H1 (cell line): ENCODE data around the gene GABRQ. TPM values are rescaled to one million over a fixed set of nuclear protein-coding genes. Genes with fewer than 3 reads are reported as not detected.

ENCODE experiments used
- CTCF ChIA-PET: fragments of 300-600 bp; sonication (Branson Sonifier 250); formaldehyde crosslinking; loops from one replicate; lab custom pipeline; 2021; ENCODE audit not compliant: partially characterized antibody; lab: Charles Lee
- POLR2A ChIA-PET: fragments of 300-600 bp; sonication (Branson Sonifier 250); formaldehyde crosslinking; loops from one replicate; lab custom pipeline; 2021; ENCODE audit warnings: inconsistent platforms; ENCODE audit not compliant: partially characterized antibody; lab: Charles Lee
- DNase-seq, 2 experiments: peaks; one replicate each; pipeline versions ENCODE4 v3.0.0 to v3.0.0-alpha.2; 2010 to 2022; ENCODE audit warnings: low spot score in 2 of 2, low read depth in 1 of 2, mixed read lengths in 1 of 2
- FAIRE-seq: peaks from 2 replicates; lab custom pipeline; 2011; peaks lifted over from hg19 to GRCh38; lab: Jason Lieb, UNC
- H2AFZ ChIP-seq: 2 replicates; pipeline ENCODE4 v1.8.1; 2012; ENCODE audit warnings: low read length, inconsistent platforms
- H2AK5ac ChIP-seq: 2 replicates; pipeline ENCODE4 v1.6.1; 2013; ENCODE audit warnings: low read depth, low read length
- H2BK120ac ChIP-seq: replicated peaks from 2 replicates; pipeline ENCODE3; 2013; ENCODE audit warnings: low read depth, low read length, inconsistent platforms
- H2BK12ac ChIP-seq: 2 replicates; pipeline ENCODE4 v1.6.1; 2013; ENCODE audit warnings: low read depth, low read length
- H2BK15ac ChIP-seq: 2 replicates; pipeline ENCODE4 v1.6.1; 2013; ENCODE audit warnings: low read length
- H2BK20ac ChIP-seq: 2 replicates; pipeline ENCODE4 v1.6.1; 2013; ENCODE audit warnings: low read length
- H2BK5ac ChIP-seq: 2 replicates; pipeline ENCODE4 v1.6.1; 2013; ENCODE audit warnings: low read depth, low read length
- H3K14ac ChIP-seq: 2 replicates; pipeline ENCODE4 v1.6.1; 2013; ENCODE audit warnings: inconsistent platforms; ENCODE audit not compliant: insufficient read length
- H3K18ac ChIP-seq: 2 replicates; pipeline ENCODE4 v1.6.1; 2013; ENCODE audit warnings: low read length; ENCODE audit errors: extremely low read depth
- H3K23ac ChIP-seq: 2 replicates; pipeline ENCODE4 v1.6.1; 2013; ENCODE audit warnings: inconsistent platforms; ENCODE audit not compliant: insufficient read length
- H3K23me2 ChIP-seq: 2 replicates; pipeline ENCODE4 v1.6.1; 2013; ENCODE audit warnings: low read depth, low read length
- H3K27ac ChIP-seq: 2 replicates; pipeline ENCODE4 v1.6.1; 2011; ENCODE audit warnings: low read depth, low read length, inconsistent platforms
- H3K27me3 ChIP-seq, 4 experiments: replicated peaks in 1 of 4; 1 replicate in 1 of 4; 2 replicates in 3 of 4; pipeline versions ENCODE4 v1.6.1 to v1.8.1; 2011 to 2013; ENCODE audit warnings: low read length in 3 of 4, mild to moderate bottlenecking in 3 of 4, inconsistent platforms in 2 of 4, mixed read lengths in 2 of 4, moderate library complexity in 1 of 4; ENCODE audit not compliant: control insufficient read depth in 3 of 4, insufficient read depth in 3 of 4; ENCODE audit errors: extremely low read depth in 1 of 4
- H3K36me3 ChIP-seq, 4 experiments: 2 replicates each; pipeline versions ENCODE4 v1.6.1 to v1.8.1; 2011 to 2013; ENCODE audit warnings: mild to moderate bottlenecking in 4 of 4, low read length in 3 of 4, moderate library complexity in 2 of 4, control low read depth in 1 of 4, inconsistent platforms in 1 of 4; ENCODE audit not compliant: insufficient read depth in 4 of 4, control insufficient read depth in 2 of 4
- H3K4ac ChIP-seq: replicated peaks from 2 replicates; pipeline ENCODE3; 2013; ENCODE audit warnings: low read length, low read depth, mixed read lengths, inconsistent platforms; ENCODE audit not compliant: insufficient read length
- H3K4me1 ChIP-seq, 4 experiments: replicated peaks in 1 of 4; 1 replicate in 1 of 4; 2 replicates in 3 of 4; pipeline versions ENCODE4 v1.6.1 to v1.8.1; 2011 to 2013; ENCODE audit warnings: low read length in 3 of 4, inconsistent platforms in 2 of 4, mixed read lengths in 1 of 4; ENCODE audit not compliant: insufficient read depth in 4 of 4, control insufficient read depth in 3 of 4
- H3K4me2 ChIP-seq, 2 experiments: 2 replicates each; pipeline versions ENCODE4 v1.6.1 to v1.8.1; 2011 to 2013; ENCODE audit warnings: low read depth in 2 of 2, low read length in 2 of 2, control low read depth in 1 of 2, inconsistent platforms in 1 of 2, mild to moderate bottlenecking in 1 of 2; ENCODE audit not compliant: insufficient read depth in 1 of 2
- H3K4me3 ChIP-seq, 4 experiments: fragments of 200-600, 300-600 bp in 1 of 4; sonication (generic), shearing (Covaris generic), sonication (Bioruptor Twin) in 1 of 4; 2 replicates each; pipeline versions ENCODE4 v1.5.1 to v1.8.1; 2011 to 2016; ENCODE audit warnings: low read length in 4 of 4, low read depth in 3 of 4, control low read depth in 2 of 4, inconsistent platforms in 2 of 4, mild to moderate bottlenecking in 2 of 4, mixed read lengths in 1 of 4, moderate library complexity in 1 of 4; ENCODE audit not compliant: insufficient read depth in 2 of 4; ENCODE audit errors: extremely low read depth in 1 of 4
- H3K56ac ChIP-seq: replicated peaks from 2 replicates; pipeline ENCODE3; 2013; ENCODE audit warnings: low read depth, mild to moderate bottlenecking, mixed read lengths, low read length, inconsistent platforms; ENCODE audit not compliant: insufficient read length
- H3K79me1 ChIP-seq: 2 replicates; pipeline ENCODE4 v1.6.1; 2013; ENCODE audit warnings: low read depth, low read length, control low read depth
- H3K79me2 ChIP-seq, 2 experiments: 2 replicates each; pipeline versions ENCODE4 v1.6.1 to v1.8.1; 2012 to 2013; ENCODE audit warnings: low read length in 2 of 2, mild to moderate bottlenecking in 2 of 2, inconsistent platforms in 1 of 2; ENCODE audit not compliant: insufficient read depth in 2 of 2, control insufficient read depth in 1 of 2
- H3K9ac ChIP-seq, 4 experiments: replicated peaks in 1 of 4; 1 replicate in 1 of 4; 2 replicates in 3 of 4; pipeline versions ENCODE4 v1.6.1 to v1.8.1; 2011 to 2013; ENCODE audit warnings: low read depth in 3 of 4, low read length in 3 of 4, control low read depth in 2 of 4, mild to moderate bottlenecking in 2 of 4, moderate library complexity in 2 of 4, inconsistent platforms in 1 of 4; ENCODE audit errors: extremely low read depth in 1 of 4
- H3K9me3 ChIP-seq, 2 experiments: 2 replicates each; pipeline versions ENCODE4 v1.6.1 to v1.8.1; 2012 to 2013; ENCODE audit warnings: mild to moderate bottlenecking in 2 of 2, moderate library complexity in 2 of 2, control low read depth in 1 of 2, inconsistent platforms in 1 of 2, low read depth in 1 of 2, low read length in 1 of 2, mixed read lengths in 1 of 2; ENCODE audit not compliant: insufficient read depth in 2 of 2
- H4K20me1 ChIP-seq, 2 experiments: replicated peaks in 1 of 2; 2 replicates each; pipeline versions ENCODE3 to v1.8.1; 2011 to 2013; ENCODE audit warnings: inconsistent platforms in 2 of 2, low read length in 2 of 2, mild to moderate bottlenecking in 1 of 2; ENCODE audit not compliant: insufficient read depth in 2 of 2, control insufficient read depth in 1 of 2
- H4K5ac ChIP-seq: 2 replicates; pipeline ENCODE4 v1.6.1; 2013; ENCODE audit warnings: low read length, low read depth, mixed read lengths, inconsistent platforms; ENCODE audit not compliant: insufficient read length
- H4K8ac ChIP-seq: 2 replicates; pipeline ENCODE4 v1.8.0; 2013; ENCODE audit warnings: mild to moderate bottlenecking, moderate library complexity, low read length, inconsistent platforms; ENCODE audit not compliant: insufficient read depth; ENCODE audit errors: extremely low read depth
- H4K91ac ChIP-seq: replicated peaks from 2 replicates; pipeline ENCODE3; 2013; ENCODE audit warnings: low read length, mixed read lengths, inconsistent platforms; ENCODE audit not compliant: insufficient read length
- ASH2L ChIP-seq: fragments of 200-600, 300-600 bp; sonication (generic); IDR thresholded peaks from one replicate; pipeline ENCODE4 v1.7.1; 2017; ENCODE audit warnings: low read length
- ATF2 ChIP-seq: IDR thresholded peaks from 2 replicates; pipeline ENCODE4 v1.6.1; 2012; ENCODE audit warnings: low read length, inconsistent platforms
- CHD2 ChIP-seq: IDR thresholded peaks from 2 replicates; pipeline ENCODE4 v1.6.1; 2012; ENCODE audit warnings: low read length, improper control_type of control experiment
- NANOG ChIP-seq: IDR thresholded peaks from 2 replicates; pipeline ENCODE4 v1.6.1; 2011; ENCODE audit warnings: low read length, low read depth, mild to moderate bottlenecking, inconsistent platforms; ENCODE audit not compliant: insufficient read depth, poor library complexity, severe bottlenecking
- POLR2A ChIP-seq, 2 experiments: IDR thresholded peaks; 1 replicate in 1 of 2; 2 replicates in 1 of 2; pipeline ENCODE4 v1.6.1; 2011; ENCODE audit warnings: low read depth in 2 of 2, low read length in 2 of 2, mild to moderate bottlenecking in 2 of 2; ENCODE audit errors: control extremely low read depth in 1 of 2
- POU5F1 ChIP-seq: IDR thresholded peaks from 2 replicates; pipeline ENCODE4 v1.6.1; 2011; ENCODE audit warnings: low read depth, mild to moderate bottlenecking, low read length, moderate library complexity
- RAD21 ChIP-seq, 2 experiments: IDR thresholded peaks in 1 of 2; conservative IDR thresholded peaks in 1 of 2; 2 replicates each; pipeline ENCODE4 v1.6.1; 2011; ENCODE audit warnings: low read depth in 2 of 2, low read length in 2 of 2, improper control_type of control experiment in 1 of 2, inconsistent platforms in 1 of 2, mild to moderate bottlenecking in 1 of 2, moderate library complexity in 1 of 2
- SP1 ChIP-seq: IDR thresholded peaks from 2 replicates; pipeline ENCODE4 v1.6.1; 2011; ENCODE audit warnings: low read depth, low read length
- TCF12 ChIP-seq: IDR thresholded peaks from 2 replicates; pipeline ENCODE4 v1.6.1; 2011; ENCODE audit warnings: low read depth, mild to moderate bottlenecking, low read length
- ZNF274 ChIP-seq: IDR thresholded peaks from 2 replicates; pipeline ENCODE4 v1.7.0; 2012; ENCODE audit warnings: low read length, borderline replicate concordance; ENCODE audit errors: extremely low read depth
- WGBS, 2 experiments: shearing (Covaris generic) in 1 of 2; methylation state at CpG; one replicate each; pipeline versions ENCODE4 v1.1.6 to v1.1.7; 2013 to 2015; ENCODE audit warnings: low lambda C conversion rate in 2 of 2, mixed read lengths in 2 of 2, inconsistent platforms in 1 of 2, low coverage in 1 of 2, missing lambda C conversion rate in 1 of 2; ENCODE audit not compliant: insufficient replicate concordance in 2 of 2, insufficient coverage in 1 of 2, insufficient read length in 1 of 2; ENCODE audit errors: extremely low coverage in 1 of 2, missing lambda C conversion rate in 1 of 2; 5-methylcytosine and 5-hydroxymethylcytosine counted together
- polyA plus RNA-seq, 7 experiments: library from polyadenylated mRNA; depleted of rRNA in 3 of 7; stranded (reverse) in 5 of 7; unstranded in 2 of 7; fragments of >200 nt in 5 of 7; fragments of 200-250 nt in 2 of 7; gene quantifications; 1 replicate in 5 of 7; 2 replicates in 1 of 7; 4 replicates in 1 of 7; pipeline versions ENCODE4 v1.2.1 to v1.2.3, GENCODE V29; 2011 to 2013; ENCODE audit warnings: missing spikeins in 2 of 7, mixed read lengths in 2 of 7
- total RNA-seq: library from RNA; stranded (reverse); fragmentation: NEBNext Ultra II Directional; extraction: Animal tissue kit (Norgen Biotek cat#: 25700); gene quantifications from 2 replicates; pipeline ENCODE4 v1.2.1, GENCODE V29; 2021

The GABRQ gene
- total and polyA plus RNA-seq, 2 of the 8 experiments (the other 6 are each of a cell fraction or from before 2014, with no cell fraction given), result 6.3 to 9.6 TPM

GRCh38 chrX:152641256-152641875 lies 3.7 kb downstream of the GABRQ start:
- no peak overlapping the region for H2BK120ac ChIP-seq
- peak overlapping the region in 2 of 4 experiments; percentile 23 to 42; a peak in 4 of 8 replicates for H3K4me3 ChIP-seq
- FAIRE-seq (peak; percentile 99), DNase-seq (peak in 1 of 2 experiments; percentile 49)
- peak overlapping the region; percentile 13; the same call in 1 of the 2 replicates for H2BK12ac ChIP-seq
- no peak overlapping the region for H4K5ac ChIP-seq
- H3K79me1 ChIP-seq, result no peaks in the 10 kb centered on the region
- ChIA-PET POLR2A (interaction anchor here (1.5 kb wide), 1 partner anchor 9 kb away, joined by 3 read pairs; no protein-coding TSS in a partner anchor), CTCF (interaction anchor here (0.9 to 4.8 kb wide), 17 partner anchors 9 to 927 kb away, joined by 3 to 58 read pairs (median 7); no protein-coding TSS in a partner anchor)
- H2AFZ ChIP-seq, result no peak overlapping the region
- H3K4me2 ChIP-seq, result peak overlapping the region; percentile 51 to 77
- H3K4ac ChIP-seq, result peak overlapping the region; percentile 75
- no peaks in the 10 kb centered on the region for H3K9me3 ChIP-seq
- H3K14ac ChIP-seq, result no peak overlapping the region
- H3K18ac ChIP-seq, result peak overlapping the region; percentile 90
- H3K36me3 ChIP-seq, result peaks cover 0 to 15% (median 5%) of the 10 kb centered on the region in 4 experiments; a peak in 4 of 8 replicates
- no peak overlapping the region for H2BK15ac ChIP-seq
- no peak overlapping the region for H3K56ac ChIP-seq
- H2BK20ac ChIP-seq, result 0 out of 2 replicates have a peak overlapping the region, but pooled peaks have one; percentile 48
- H2BK5ac ChIP-seq, result no peak overlapping the region
- peak overlapping the region; percentile 17 for H4K91ac ChIP-seq
- H3K79me2 ChIP-seq, result no peaks in the 10 kb centered on the region
- WGBS, 2 experiments, result 19% methylated on average over 8 of the region's 10 CpGs; no CpG with 5 or more reads in 1 of the 2 experiments
- H3K4me1 ChIP-seq, result peaks cover 6 to 21% (median 19%) of the 10 kb centered on the region in 4 experiments
- no peak overlapping the region; the same call in 1 of the 2 replicates for H3K27ac ChIP-seq
- peaks cover 9% of the 10 kb centered on the region; the same call in 1 of the 2 replicates for H3K23me2 ChIP-seq
- peaks cover 0 to 8% of the 10 kb centered on the region in 2 experiments for H4K20me1 ChIP-seq
- H3K9ac ChIP-seq, result no peak overlapping the region
- H3K27me3 ChIP-seq, result peaks cover 0 to 13% (median 5%) of the 10 kb centered on the region in 4 experiments; a peak in 4 of 7 replicates
- H4K8ac ChIP-seq, result no peak overlapping the region
- H2AK5ac ChIP-seq, result 0 out of 2 replicates have a peak overlapping the region, but pooled peaks have one; percentile 31
- H3K23ac ChIP-seq, result no peak overlapping the region
- peak; percentile 59; the same call in 1 of the 2 replicates for TF ChIP-seq SP1
- peak; percentile 32 for TF ChIP-seq NANOG
- TF ChIP-seq TCF12, result 0 out of 2 replicates have a peak, but pooled peaks have one; percentile 24
- TF ChIP-seq POU5F1, result peak; percentile 86
- no peak for TF ChIP-seq ATF2
- peak in 1 of 2 experiments; percentile 28; a peak in 1 of 3 replicates for TF ChIP-seq POLR2A (IDR thresholded peaks at IDR 0.05; ENCODE audit: control extremely low read depth in 1 of 2, low read depth in 2 of 2, low read length in 2 of 2)
- TF ChIP-seq ASH2L, result peak; percentile 28
- TF ChIP-seq ZNF274, result no peak
- 0 out of 4 replicates have a peak, but pooled peaks of 1 of the 2 experiments have one; percentile 6 for TF ChIP-seq RAD21 (IDR thresholded peaks at IDR 0.05 in 1 of 2, conservative IDR thresholded peaks at IDR 0.05 in 1 of 2; ENCODE audit: low read depth in 2 of 2, low read length in 2 of 2)
- TF ChIP-seq CHD2, result no peak
